Vagina (tissue), 2 donors: ENCODE results near the gene DUSP16.

Source experiments
- CTCF ChIP-seq, 3 experiments: fragments of 450-650 bp in 2 of 3; fragments of 200-600 bp in 1 of 3; sonication (generic) in 1 of 3; IDR thresholded peaks; one replicate each; pipeline ENCODE4 v1.5.1; 2017 to 2019; ENCODE audit warnings: antibody characterized with exemption in 3 of 3, mild to moderate bottlenecking in 2 of 3, moderate library complexity in 2 of 3
- POLR2A ChIP-seq, 2 donors: fragments of 450-650 bp; IDR thresholded peaks; one replicate each; pipeline ENCODE4 v1.6.1; 2017; ENCODE audit warnings: antibody characterized with exemption in 2 of 2, mild to moderate bottlenecking in 2 of 2, moderate library complexity in 2 of 2
- POLR2AphosphoS5 ChIP-seq, 2 donors: sonication (generic); formaldehyde crosslinking; IDR thresholded peaks; one replicate each; pipeline ENCODE4 v1.9.0; 2017; ENCODE audit warnings: antibody characterized with exemption in 2 of 2, mild to moderate bottlenecking in 2 of 2, low read depth in 1 of 2; ENCODE audit not compliant: insufficient read depth in 1 of 2

GRCh38 chr12:12447236-12447635, 115.4 kb downstream of the DUSP16 start:
- TF ChIP-seq POLR2AphosphoS5 (IDR thresholded peaks at IDR 0.05; ENCODE audit: insufficient read depth in 1 of 2, low read depth in 1 of 2): no peak
- no peak for TF ChIP-seq CTCF (IDR thresholded peaks at IDR 0.05)
- TF ChIP-seq POLR2A (IDR thresholded peaks at IDR 0.05): no peak
